Neural progenitor cell (in vitro differentiated cells): Measurements from ENCODE around the gene STK33.

Experiments
- CTCF ChIP-seq: fragments of 200-600 bp; sonication (generic); IDR thresholded peaks from 2 replicates; pipeline ENCODE4 v1.5.1; 2017; ENCODE audit warnings: antibody characterized with exemption, mild to moderate bottlenecking
- EZH2 ChIP-seq: fragments of 200-600 bp; sonication (generic); IDR thresholded peaks from 2 replicates; pipeline ENCODE4 v1.6.1; 2017; ENCODE audit warnings: antibody characterized with exemption, mild to moderate bottlenecking, moderate library complexity

GRCh38 chr11:8440649-8441048 is 153.4 kb downstream of the STK33 start:
- TF ChIP-seq CTCF (no peak), EZH2 (no peak)
